ENCODE results near the gene TREM2.

The TREM2 gene

GRCh38 chr6:41182069-41183034 is 19.4 kb upstream of the TREM2 start:
- peak; percentile 34 for DNase-seq (ENCODE audit: low read depth)

- DNase-seq (ENCODE audit: low read depth) = no peak
Observed at GRCh38 chr6:41181566-41181965, 18.6 kb upstream of the TREM2 start.

GRCh38 chr6:41179163-41179562 is 16.2 kb upstream of the TREM2 start:
- no peak for DNase-seq (ENCODE audit: low read depth)

- DNase-seq (ENCODE audit: low read depth) = no peak
Observed at GRCh38 chr6:41177695-41178094, 14.8 kb upstream of the TREM2 start.

- no peak for DNase-seq (ENCODE audit: low read depth)
Observed at GRCh38 chr6:41177287-41177686, 14.4 kb upstream of the TREM2 start.

- no peak for DNase-seq (ENCODE audit: low read depth)
Observed at GRCh38 chr6:41176189-41176588, 13.3 kb upstream of the TREM2 start.

- DNase-seq (ENCODE audit: low read depth) = no peak
Observed at GRCh38 chr6:41175084-41175483, 12.2 kb upstream of the TREM2 start.

- no peak for DNase-seq (ENCODE audit: low read depth)
Observed at GRCh38 chr6:41174610-41175009, 11.7 kb upstream of the TREM2 start.

GRCh38 chr6:41171908-41172307 is 9.0 kb upstream of the TREM2 start:
- no peak for DNase-seq (ENCODE audit: low read depth)

- no peak for DNase-seq (ENCODE audit: low read depth)
Observed at GRCh38 chr6:41170547-41171160, 7.7 kb upstream of the TREM2 start.

- DNase-seq (ENCODE audit: low read depth) = no peak
Observed at GRCh38 chr6:41167173-41167963, 4.5 kb upstream of the TREM2 start.

GRCh38 chr6:41164551-41165120 is 1.7 kb upstream of the TREM2 start:
- DNase-seq (ENCODE audit: low read depth) = no peak

GRCh38 chr6:41163419-41163717 is 452 bp upstream of the TREM2 start:
- no peak for DNase-seq (ENCODE audit: low read depth)

- no peak for DNase-seq (ENCODE audit: low read depth)
Observed at GRCh38 chr6:41161851-41162552, 914 bp downstream of the TREM2 start.

GRCh38 chr6:41161380-41161779 is 1.5 kb downstream of the TREM2 start:
- DNase-seq (ENCODE audit: low read depth) = no peak

- DNase-seq (ENCODE audit: low read depth) = no peak
Observed at GRCh38 chr6:41160933-41161332, 2.0 kb downstream of the TREM2 start.

GRCh38 chr6:41159415-41160082 is 3.4 kb downstream of the TREM2 start:
- DNase-seq (ENCODE audit: low read depth) = no peak

- DNase-seq (ENCODE audit: low read depth) = no peak
Observed at GRCh38 chr6:41157323-41157722, 5.6 kb downstream of the TREM2 start.

GRCh38 chr6:41156771-41157170 is 6.1 kb downstream of the TREM2 start:
- DNase-seq (ENCODE audit: low read depth) = no peak

- DNase-seq (ENCODE audit: low read depth) = no peak
Observed at GRCh38 chr6:41156001-41156400, 6.9 kb downstream of the TREM2 start.

GRCh38 chr6:41155132-41155805 is 7.6 kb downstream of the TREM2 start:
- no peak for DNase-seq (ENCODE audit: low read depth)

All from T follicular helper cell (primary cell).